Fibroblast of upper back skin (primary cell): ENCODE measurements around the gene EHD1.

Source experiments
- DNase-seq: peaks from one replicate; pipeline ENCODE4 v3.0.0-alpha.2; 2013

EHD1 gene

DNA sequence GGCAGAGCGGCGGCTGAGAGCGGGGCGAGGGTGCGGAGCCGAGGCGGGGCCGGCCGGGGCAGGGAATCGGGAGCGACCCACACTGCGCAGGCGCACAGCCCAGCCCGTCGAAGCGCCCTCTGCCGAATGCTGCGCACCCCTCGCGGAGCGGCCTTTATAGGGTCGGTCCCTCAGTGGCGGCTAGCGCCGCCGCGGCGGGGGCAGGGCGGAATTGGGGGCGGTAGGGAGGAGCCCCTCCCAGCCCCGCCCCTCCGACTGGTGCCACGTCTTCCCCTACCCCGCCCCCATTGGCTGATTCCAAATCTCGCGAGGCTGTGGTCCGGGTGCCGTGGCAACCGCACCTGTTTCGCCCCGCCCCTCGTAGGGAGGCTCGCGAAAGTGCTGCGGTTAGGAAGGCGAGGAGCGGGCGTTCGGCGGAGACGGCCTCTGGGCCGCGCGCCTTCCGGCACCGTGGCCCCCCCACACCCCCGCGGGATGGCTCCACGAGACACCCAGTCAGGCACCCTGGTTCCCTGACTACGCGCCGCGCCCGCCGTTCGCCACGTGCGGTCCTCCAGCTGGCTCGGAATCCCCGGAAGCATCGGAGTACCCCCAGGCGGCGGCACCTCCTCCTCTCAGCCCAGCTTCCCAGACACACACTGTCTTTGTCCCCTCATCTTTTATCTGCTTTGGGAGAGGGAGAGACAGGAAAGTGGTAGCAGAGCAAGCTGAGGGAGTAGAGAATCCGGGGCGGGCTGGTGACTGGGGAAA lies at the start of gene EHD1:
Gene EHD1, minus strand, starts transcription at position 128 of the 750 bp plus-strand sequence. CDS start 157 bp downstream, outside the sequence.
- peak; percentile 97 for DNase-seq

DNA sequence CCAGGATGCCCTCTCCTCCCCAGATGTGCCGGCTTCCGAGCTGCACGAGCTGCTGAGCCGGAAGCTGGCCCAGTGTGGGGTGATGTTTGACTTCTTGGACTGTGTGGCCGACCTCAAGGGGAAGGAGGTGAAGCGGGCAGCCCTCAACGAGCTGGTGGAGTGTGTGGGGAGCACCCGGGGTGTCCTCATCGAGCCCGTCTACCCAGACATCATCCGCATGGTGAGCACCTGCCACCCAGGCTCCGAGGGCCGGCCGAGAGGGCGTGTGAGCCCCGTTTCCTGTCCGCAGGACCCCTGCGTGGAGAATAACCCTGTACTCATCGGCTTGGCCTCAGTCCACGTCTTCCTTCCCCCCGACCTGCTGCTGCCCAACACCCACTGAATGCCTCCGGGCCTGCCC lies 48.3 kb upstream of the EHD1 start:
- no peak for DNase-seq

DNA sequence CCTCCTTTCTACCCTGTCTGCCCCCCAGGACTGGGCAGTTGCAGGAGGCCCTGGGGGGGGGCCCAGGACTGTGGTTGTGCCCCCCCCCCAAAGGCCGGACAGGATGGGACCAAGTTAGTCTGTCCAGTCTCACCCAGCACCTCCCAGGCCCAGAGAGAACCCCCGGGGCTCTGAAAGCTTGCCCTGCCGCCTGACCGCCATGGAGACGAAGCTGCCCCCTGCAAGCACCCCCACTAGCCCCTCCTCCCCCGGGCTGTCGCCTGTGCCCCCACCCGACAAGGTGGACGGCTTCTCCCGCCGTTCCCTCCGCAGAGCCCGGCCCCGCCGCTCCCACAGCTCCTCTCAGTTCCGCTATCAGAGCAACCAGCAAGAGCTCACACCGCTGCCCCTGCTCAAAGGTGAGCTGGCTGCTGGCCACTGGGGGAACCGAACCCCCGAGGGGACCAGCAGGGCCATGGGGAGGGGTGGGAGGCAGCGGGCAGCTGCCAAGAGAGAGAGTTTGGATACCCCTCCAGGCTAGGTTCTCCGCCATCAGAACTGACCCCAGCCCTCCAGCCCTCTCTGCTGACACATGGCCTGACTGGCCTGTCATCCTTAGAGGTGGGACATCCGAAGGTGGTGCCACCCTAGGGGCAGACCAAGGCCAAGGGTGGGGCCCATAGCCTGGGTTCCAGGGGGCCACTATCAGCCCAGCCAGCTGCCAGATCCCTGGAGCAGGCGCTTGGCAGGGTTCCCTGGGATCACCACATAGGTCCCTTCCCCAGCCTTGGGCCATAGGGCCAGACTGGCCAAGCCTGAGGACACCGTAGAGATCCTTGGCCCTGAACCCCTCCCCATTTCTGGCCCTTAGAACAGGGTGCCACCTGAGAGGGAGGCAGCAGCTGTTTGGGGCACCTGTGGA lies 47.4 kb upstream of the EHD1 start:
- no peak for DNase-seq

DNA sequence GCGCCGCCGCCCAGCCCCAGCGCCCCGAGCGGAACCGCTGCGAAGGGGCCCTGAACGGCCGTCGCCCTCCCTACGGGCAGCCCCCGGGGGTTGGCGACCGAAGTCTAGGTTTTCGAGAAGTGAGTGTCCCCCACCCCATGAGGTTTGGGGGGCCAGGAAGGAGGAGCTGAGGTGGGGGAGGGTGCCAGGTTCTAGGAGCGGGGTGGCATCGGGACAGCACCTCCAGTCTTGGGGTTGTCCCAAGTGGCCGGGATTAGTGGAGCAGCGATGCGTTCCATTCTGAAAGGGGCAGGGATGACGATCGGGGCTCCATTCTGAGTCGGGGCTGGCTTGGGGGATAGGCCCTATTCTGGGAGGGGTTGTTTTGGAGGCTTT lies 46.5 kb upstream of the EHD1 start:
- DNase-seq: no peak

DNA sequence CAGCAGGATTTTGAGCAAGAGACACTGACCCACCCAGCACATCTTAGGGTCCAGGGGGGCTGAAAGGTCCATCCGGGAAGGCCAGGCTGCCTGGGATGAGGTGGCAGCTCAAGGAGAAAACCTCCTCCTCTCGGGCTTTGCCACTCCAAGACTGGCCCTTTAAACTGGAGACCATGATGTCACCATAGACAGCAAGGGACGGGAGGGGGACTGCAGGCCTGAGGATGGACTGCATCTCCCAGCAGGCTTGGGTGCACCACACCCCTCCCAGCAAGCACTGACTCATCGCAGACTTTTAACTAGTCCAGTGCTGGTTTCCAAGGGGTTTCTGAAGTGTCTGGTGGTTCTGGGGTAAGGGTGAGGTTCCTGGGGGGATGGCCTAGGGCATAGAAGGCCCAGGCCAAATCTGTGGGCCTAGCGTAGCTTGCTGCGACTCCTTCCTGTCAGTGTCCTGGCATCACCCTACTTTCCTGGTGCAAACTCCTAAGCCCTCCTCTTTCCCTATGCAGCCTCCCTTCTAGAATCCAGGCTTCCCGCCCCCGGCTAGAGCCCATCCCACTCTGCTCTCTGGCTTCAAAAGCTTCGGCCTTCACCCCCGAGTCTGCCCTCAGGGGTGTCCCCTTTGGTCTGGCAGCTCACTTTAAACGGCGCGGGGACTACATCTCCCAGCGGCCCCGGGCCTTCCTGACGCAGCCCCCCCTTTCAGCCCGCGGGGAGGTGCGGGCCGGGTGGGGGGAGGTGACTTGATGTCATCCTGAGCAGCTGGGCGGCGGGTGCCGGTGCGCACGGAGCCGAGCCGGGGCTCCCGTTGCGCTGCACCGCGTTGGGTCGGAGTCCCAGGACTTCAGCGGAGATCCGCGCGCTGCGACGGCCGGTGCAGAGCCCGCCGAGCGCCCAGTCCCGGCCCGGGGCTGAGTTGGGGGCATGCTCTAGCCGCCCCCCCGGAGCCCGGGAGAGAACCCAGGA lies 45.8 kb upstream of the EHD1 start, which contains the start of gene PPP2R5B:
Gene PPP2R5B, plus strand, starts transcription at position 746 of the 966 bp plus-strand sequence. CDS start 1,046 bp downstream, outside the sequence.
- DNase-seq: peak; percentile 94

DNA sequence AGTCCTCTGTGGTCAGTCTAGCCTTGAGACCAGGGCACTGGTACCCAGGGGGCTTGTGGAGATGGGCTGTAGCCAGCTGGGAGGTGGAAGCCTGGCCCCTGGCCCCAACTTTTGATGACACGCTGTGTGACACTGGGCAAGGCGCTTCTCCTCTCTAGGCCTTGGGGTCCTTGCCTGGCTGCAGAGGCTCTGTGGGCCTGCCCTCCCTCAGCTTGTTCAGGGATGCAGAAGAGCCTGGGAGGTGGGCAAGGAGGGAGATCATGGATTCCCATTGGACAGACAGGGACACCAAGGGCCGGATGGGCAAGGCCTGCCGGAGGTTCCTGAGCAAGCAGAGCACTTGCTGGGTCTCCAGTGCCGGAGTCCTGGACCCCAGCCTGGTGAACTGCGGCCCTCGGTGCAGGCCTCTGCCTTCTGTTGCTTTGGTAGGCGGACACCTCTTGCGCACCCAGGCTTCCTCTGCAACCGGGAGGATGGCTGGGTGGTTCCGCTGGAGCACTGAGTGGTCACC lies 44.8 kb upstream of the EHD1 start:
- DNase-seq: no peak

DNA sequence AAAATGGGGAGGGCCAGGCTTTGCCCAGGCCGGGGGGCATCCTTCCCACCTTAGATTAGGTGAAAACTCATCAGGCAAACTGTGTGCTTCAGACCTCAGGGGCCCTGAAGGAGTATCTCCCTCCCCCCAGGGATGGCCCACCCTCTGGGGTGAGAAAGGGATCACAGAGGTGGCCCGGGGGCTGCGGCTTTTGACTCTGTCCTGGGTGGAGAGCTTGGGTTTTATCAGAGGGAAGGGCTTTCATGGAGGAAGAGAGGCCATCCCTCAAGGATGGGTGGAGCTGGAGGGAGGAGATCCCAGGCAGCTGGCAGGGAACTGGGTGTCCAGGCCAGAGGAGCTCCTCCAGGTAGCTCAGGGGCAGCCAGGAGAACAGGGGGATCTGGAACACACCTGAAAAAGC lies 43.0 kb upstream of the EHD1 start:
- DNase-seq: no peak

DNA sequence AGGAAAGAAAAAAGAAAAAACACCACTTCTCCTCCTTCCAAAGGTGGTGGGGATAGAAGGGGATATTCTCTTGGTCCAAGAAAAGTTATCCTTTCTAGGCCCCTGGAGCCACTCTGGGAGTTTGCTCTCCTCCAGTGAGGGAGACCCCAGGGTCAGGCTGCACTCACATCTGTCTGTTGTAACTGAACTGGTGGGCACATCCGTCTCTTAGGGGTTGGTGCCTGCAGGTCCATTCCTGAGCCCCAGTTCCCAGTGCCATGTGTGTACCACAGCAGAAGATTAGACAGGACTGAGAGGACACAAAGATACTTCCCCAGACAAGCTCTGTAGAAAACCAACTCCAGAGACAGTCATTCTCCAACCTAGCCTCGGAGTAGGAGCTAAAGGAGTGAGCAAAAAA lies 41.7 kb upstream of the EHD1 start:
- no peak for DNase-seq

DNA sequence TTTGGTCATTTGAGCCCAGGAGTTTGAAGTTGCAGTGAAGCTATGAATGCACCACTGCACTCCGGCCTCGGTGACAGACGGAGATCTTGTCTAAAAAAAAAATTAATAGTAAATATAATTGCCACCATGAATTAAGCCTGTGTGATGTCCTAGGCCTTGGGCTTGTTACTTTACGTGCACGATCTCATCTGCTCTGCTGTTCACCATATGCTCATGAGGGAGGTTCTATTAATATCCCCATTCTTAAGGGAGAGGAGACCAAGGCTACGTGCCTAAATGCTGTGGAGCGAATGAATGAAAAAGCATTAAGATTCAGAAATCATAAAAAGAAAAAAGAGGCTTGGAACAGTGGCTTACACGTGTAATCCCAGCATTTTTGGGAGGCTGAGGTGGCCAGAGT lies 41.2 kb upstream of the EHD1 start:
- DNase-seq: no peak

DNA sequence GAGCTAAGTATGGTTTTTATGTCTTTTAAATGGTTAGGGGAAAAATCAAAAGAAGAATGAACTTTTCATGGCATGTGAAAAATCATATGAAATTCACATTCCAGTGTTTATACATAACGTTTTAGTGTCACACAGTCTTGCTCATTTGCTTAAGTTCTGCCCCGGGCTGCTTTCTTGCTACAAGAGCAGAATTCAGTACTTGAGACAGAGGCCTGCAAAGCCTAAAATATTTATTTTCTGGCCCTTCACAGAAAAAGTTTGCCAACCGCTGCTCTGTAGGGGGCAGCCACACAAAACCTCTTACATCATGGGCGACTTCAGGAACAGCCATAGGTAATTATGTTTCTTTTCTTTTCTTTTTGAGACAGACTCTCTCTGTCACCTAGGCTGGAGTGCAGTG lies 39.6 kb upstream of the EHD1 start:
- DNase-seq: peak; percentile 66

DNA sequence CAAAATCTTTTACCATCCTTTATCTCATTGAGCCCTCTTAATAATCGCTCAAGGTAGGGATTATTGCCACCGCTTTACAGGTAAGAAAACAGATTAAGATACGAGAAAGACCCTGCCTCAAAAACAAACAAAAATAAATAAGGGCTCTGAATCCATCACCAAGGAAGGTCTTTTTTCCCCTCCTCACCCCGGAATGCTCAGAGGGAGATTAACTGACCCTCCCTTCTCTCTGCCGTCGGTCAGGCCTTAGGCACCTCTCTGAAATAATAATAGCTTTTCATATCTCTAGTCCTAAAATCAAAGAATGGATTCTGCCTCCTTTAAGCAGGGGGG lies 39.2 kb upstream of the EHD1 start:
- no peak for DNase-seq

DNA sequence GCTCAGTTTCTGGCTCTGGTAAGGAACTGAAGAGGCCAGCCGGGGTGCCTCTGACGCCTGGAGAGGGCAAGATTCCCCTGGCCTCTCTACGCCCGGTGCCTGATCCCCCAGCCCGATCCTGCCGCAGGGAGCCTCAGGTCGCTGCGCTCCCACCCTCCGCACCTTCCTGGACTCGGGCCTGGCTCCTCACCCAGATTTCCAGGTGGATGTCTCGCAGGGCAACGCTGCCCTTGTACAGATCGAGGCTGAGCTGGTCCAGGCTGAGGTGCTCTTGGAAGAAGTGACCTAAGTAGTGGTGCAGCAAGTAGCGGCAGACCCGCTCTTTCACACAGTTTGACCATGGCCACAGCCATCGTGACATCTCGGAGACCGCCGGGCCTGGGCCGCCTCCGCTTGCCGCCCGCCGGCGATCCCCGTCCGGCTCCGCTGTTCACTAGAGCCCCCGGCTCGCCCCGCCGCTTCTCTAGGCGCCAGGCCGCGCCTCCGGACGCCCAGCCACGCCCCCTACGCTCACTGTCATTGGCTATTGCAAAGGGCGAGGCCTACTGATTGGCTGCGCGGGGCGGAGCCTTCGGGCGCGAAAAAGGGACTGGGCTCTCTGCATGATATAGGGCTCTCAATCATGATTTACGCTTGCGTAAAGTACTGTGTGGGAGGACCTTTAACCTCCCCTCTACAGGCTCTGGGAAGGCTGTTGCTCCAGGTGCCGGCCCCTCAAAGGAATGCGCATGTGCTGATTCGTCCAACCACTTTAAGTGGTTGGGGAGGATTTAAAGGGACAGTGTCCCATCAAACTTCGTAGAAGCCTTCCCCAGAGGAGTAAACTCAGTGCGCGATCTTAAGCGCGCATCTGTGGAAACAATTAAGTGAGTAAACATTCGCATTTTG lies 38.6 kb upstream of the EHD1 start, which contains the start of gene ATG2A:
Gene ATG2A, minus strand, starts transcription at position 435 of the 888 bp plus-strand sequence. Its CDS starts 74 bp downstream, at position 361.
- DNase-seq: peak; percentile 100

DNA sequence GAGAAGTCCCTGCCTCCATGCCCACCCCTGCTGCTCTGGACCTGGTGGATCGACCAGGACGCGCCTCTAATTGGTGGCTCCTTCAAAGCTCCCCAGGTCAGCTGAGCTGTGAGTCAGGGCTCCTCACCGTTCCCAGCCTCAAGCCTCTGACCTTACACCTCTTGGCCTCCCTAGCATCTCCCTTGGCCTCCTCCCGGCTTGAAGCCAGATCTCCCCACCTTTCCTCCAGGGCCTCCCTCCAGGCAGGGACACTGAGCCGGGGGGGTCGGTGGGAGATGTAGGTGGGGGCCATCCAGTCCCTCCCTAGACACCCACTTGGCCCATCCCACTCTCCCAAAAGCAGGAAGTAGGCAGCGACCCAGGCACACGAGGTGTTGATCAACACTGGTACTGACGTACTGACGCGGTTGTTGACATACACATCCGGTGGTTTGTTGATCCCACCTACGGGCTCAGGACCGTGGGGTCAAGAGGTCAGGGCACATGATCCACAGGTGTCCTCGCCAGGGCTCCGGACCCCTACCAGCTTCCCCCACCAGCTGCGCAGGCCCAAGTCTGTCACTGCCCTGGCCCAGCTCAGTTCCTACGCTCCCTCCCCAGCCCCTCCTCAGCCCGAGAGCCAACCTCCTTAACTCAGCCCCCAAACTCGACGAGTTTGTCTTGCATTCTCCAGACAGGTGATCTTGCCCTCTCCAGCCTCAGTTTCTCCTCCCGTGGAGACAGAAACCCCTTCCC lies 37.8 kb upstream of the EHD1 start:
- DNase-seq: peak; percentile 12

DNA sequence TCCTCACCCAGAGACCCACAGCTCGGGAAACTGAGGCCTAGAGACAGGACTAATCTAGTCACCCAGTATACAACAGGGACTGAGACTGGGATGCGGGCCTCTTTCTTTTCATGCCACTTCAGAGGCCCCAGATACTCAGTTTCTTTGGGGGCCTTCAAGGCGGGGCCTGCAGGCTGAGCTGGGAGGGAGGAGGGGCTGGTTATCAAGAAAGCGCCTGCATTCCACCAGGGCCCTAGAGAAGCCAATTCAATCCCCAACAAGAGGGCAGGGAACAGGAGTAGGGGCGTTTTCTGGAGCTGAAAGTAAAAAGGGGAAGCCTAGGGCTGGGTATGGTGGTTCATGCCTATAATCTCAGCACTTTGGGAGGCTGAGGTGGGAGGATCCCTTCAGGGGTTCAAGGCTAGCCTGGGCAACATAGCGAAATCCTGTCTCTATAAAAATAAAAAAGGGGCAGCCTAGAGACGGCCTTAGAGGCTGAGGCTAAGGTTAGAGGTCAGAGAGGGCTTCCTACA lies 37.0 kb upstream of the EHD1 start:
- no peak for DNase-seq

DNA sequence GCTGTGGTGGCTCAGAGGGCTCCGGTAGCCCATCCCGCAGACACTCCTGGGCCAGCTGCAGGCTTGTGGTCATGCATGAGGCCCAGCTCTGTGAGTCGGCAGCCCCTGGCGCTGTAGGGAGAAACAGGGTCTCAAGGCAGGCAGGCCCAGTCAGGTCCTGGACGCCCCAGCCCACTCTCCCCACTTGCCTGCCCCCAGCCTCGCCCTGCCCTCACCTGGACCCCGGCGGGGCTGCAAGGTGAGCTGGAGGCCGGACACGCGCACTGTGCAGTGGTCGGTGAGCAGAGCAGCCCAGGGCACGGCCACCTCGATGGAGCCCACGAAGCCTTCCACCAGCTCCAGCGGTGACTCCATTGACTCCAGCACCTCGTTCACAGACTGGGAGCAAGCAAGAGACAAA lies 35.7 kb upstream of the EHD1 start:
- DNase-seq: no peak

DNA sequence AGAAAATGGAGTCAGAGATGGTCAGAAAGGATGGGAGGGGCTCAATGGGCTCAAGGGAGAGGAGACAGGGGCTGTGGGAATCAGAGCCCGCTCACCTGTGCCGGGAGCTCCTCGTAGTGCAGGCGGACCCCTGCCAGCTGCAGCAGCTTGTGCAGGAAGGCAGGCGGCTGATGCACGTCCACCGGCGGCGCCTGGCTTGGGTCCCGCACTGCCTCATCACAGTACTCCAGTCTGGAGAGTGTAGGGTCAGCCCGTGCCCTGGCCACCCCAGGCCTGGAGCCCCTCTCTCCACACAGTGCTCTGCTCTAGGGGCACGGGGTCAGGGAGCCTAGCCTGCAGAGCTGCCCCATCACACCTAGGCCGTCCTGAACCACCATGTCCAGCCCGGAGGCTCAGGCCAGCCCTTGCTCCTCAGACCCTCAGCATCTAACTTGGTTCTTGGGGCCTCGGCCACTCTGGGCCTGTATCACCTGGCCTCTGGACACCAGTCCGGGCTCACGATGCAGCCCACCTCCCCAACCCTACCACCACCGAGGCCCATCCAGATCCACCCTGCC lies 34.8 kb upstream of the EHD1 start:
- no peak for DNase-seq

DNA sequence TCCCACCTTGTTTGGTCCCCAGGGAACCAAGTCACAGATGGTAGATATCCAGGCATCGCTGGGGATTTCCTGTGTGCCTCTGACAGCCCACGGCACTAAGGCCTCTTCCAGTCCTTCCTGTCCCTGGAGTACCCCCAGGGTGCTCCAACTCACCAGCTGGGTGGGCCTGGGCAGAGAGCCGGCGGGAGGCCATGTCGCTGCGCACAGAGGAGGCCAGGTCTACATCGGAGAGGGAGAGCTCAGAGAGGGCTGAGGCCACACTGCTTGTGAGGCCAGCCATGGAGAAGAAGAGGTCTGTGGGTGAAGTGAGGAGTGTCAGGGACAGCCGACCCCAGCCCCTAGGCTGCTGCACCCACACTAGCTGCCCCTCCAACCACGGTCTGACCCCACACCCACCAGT lies 33.3 kb upstream of the EHD1 start:
- DNase-seq: no peak

DNA sequence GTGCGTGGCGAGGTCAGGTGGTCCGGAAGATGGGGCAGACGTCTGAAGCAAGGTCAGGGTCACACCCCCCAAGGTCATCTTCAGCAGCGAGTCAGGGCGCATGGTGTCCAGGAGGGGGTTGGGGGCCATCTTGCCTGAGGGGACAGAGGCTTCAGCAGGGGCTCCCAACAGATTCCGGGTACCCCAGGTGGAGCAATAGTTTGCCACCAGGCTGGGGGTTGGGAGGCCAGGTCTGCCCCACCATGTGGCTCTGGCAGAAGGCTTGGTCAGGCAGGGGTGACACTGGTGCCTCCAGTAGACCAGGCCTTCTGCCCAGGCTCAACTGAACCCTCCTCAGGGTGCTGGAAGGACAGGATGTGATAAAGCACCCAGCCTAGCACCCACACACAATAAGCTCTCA lies 32.7 kb upstream of the EHD1 start:
- DNase-seq: no peak

DNA sequence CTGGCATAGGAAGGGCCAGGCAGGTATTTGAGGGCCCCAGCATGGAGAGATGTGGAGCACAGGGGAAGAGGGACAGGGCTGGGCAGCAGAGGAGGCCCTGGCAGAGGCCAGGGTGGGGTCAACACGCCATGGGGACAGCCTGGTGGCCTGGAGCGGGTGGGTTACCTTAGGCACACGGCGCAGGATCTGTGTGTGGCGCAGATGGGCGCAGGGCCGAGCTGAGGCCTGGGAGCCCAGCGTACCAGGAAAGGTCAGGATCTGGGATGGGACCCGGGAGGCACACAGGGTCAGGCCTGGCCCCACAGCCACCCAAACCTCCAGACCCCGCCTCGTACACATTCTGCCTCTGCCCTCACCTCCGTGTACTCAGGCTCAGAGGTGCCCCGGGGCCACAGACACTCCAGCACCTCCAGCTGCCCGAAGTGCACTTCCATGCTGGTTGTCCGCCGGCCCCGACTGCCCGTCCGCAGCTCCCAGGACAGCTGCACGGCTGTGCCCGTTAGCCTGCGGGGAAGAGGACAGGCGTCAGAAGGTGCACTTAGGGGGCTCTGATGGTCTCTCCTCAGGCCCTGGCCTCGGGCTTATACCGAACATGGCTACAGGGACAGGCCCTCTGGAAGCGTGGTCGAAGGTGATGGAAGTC lies 32.2 kb upstream of the EHD1 start:
- DNase-seq: no peak
